H9 (cell line): ENCODE data around the gene INSC. TPM values are rescaled to one million over a fixed set of nuclear protein-coding genes. Genes with fewer than 3 reads are reported as not detected.

ENCODE experiments used
- DNase-seq: peaks from one replicate; pipeline ENCODE4 v3.0.0-alpha.2; 2017
- H2AFZ ChIP-seq: one replicate; pipeline ENCODE4 v1.6.1; 2013; ENCODE audit warnings: mild to moderate bottlenecking, low read length, control low read depth, moderate library complexity
- H2AK5ac ChIP-seq: 2 replicates; pipeline ENCODE4 v1.6.1; 2013; ENCODE audit warnings: low read length, control low read depth, mixed read lengths; ENCODE audit not compliant: insufficient read length
- H2BK120ac ChIP-seq: one replicate; pipeline ENCODE4 v1.6.1; 2013; ENCODE audit warnings: low read depth, mild to moderate bottlenecking, low read length, control low read depth, inconsistent platforms; ENCODE audit not compliant: poor library complexity, severe bottlenecking
- H2BK12ac ChIP-seq: 2 replicates; pipeline ENCODE4 v1.6.1; 2013; ENCODE audit warnings: low read length, control low read depth, mixed read lengths, low read depth; ENCODE audit not compliant: insufficient read length
- H2BK15ac ChIP-seq: 2 replicates; pipeline ENCODE4 v1.6.1; 2013; ENCODE audit warnings: low read depth, low read length, control low read depth
- H2BK20ac ChIP-seq: one replicate; pipeline ENCODE4 v1.6.1; 2013; ENCODE audit warnings: low read depth, mild to moderate bottlenecking, low read length, control low read depth, inconsistent platforms; ENCODE audit not compliant: poor library complexity, severe bottlenecking
- H2BK5ac ChIP-seq: 2 replicates; pipeline ENCODE4 v1.6.1; 2013; ENCODE audit warnings: low read length, control low read depth, mixed read lengths; ENCODE audit not compliant: insufficient read length
- H3K14ac ChIP-seq: 2 replicates; pipeline ENCODE4 v1.6.1; 2013; ENCODE audit warnings: low read length, control low read depth; ENCODE audit not compliant: insufficient read depth
- H3K18ac ChIP-seq: 2 replicates; pipeline ENCODE4 v1.6.1; 2013; ENCODE audit warnings: low read depth, mild to moderate bottlenecking, mixed read lengths, low read length, control low read depth; ENCODE audit not compliant: insufficient read length
- H3K23ac ChIP-seq: 2 replicates; pipeline ENCODE4 v1.6.1; 2013; ENCODE audit warnings: low read length, control low read depth, mixed read lengths, low read depth; ENCODE audit not compliant: insufficient read length
- H3K23me2 ChIP-seq: 2 replicates; pipeline ENCODE4 v1.6.1; 2013; ENCODE audit warnings: low read depth, mild to moderate bottlenecking, mixed read lengths, low read length, control low read depth; ENCODE audit not compliant: insufficient read length, poor library complexity, severe bottlenecking
- H3K27ac ChIP-seq: 2 replicates; pipeline ENCODE4 v1.5.1; 2013; ENCODE audit warnings: low read length, control low read depth, mixed read lengths, low read depth; ENCODE audit not compliant: insufficient read length
- H3K27me3 ChIP-seq: 2 replicates; pipeline ENCODE4 v1.6.1; 2013; ENCODE audit warnings: low read length, control low read depth, inconsistent platforms; ENCODE audit not compliant: insufficient read depth
- H3K4ac ChIP-seq: 2 replicates; pipeline ENCODE4 v1.6.1; 2013; ENCODE audit warnings: low read depth, mild to moderate bottlenecking, control low read depth, inconsistent platforms, low read length, moderate library complexity
- H3K4me1 ChIP-seq: 2 replicates; pipeline ENCODE4 v1.6.1; 2013; ENCODE audit warnings: low read length, control low read depth, inconsistent platforms; ENCODE audit not compliant: insufficient read depth
- H3K4me2 ChIP-seq: 2 replicates; pipeline ENCODE4 v1.6.1; 2013; ENCODE audit warnings: low read length, control low read depth, mixed read lengths; ENCODE audit not compliant: insufficient read length, insufficient read depth
- H3K56ac ChIP-seq: 2 replicates; pipeline ENCODE4 v1.6.1; 2013; ENCODE audit warnings: low read depth, mild to moderate bottlenecking, mixed read lengths, low read length, control low read depth; ENCODE audit not compliant: insufficient read length
- H3K79me1 ChIP-seq: 2 replicates; pipeline ENCODE4 v1.6.1; 2013; ENCODE audit warnings: low read depth, mild to moderate bottlenecking, moderate library complexity, low read length, control low read depth, inconsistent platforms; ENCODE audit not compliant: insufficient read depth, poor library complexity, severe bottlenecking
- H3K79me2 ChIP-seq: 2 replicates; pipeline ENCODE4 v1.6.1; 2013; ENCODE audit warnings: low read length, control low read depth, inconsistent platforms; ENCODE audit not compliant: insufficient read depth
- H3K9ac ChIP-seq: 2 replicates; pipeline ENCODE4 v1.6.1; 2013; ENCODE audit warnings: low read length, control low read depth, mixed read lengths; ENCODE audit not compliant: insufficient read length; ENCODE audit errors: extremely low read depth
- H3K9me3 ChIP-seq: one replicate; pipeline ENCODE4 v1.6.1; 2013; ENCODE audit warnings: low read depth, low read length, inconsistent platforms; ENCODE audit not compliant: control insufficient read depth
- H3T11ph ChIP-seq: one replicate; pipeline ENCODE4 v1.6.1; 2013; ENCODE audit warnings: mild to moderate bottlenecking, low read length, control low read depth, inconsistent platforms
- H4K20me1 ChIP-seq: one replicate; pipeline ENCODE4 v1.6.1; 2013; ENCODE audit not compliant: control insufficient read depth, insufficient read length, insufficient read depth
- H4K5ac ChIP-seq: 2 replicates; pipeline ENCODE4 v1.6.1; 2013; ENCODE audit warnings: low read depth, mild to moderate bottlenecking, mixed read lengths, low read length, control low read depth; ENCODE audit not compliant: insufficient read length
- H4K8ac ChIP-seq: replicated peaks from 2 replicates; pipeline ENCODE4 v1.6.1; 2013; ENCODE audit warnings: low read length, control low read depth, mixed read lengths, low read depth; ENCODE audit not compliant: insufficient read length
- H4K91ac ChIP-seq: 2 replicates; pipeline ENCODE4 v1.6.1; 2013; ENCODE audit warnings: low read depth, mild to moderate bottlenecking, moderate library complexity, mixed read lengths, low read length, control low read depth; ENCODE audit not compliant: insufficient read length
- H3K27ac Mint-ChIP-seq, 3 experiments: 2 replicates in 2 of 3; 3 replicates in 1 of 3; pipeline ENCODE4 v1.8.0; 2020 to 2021; ENCODE audit warnings: mixed read lengths in 3 of 3, mild to moderate bottlenecking in 1 of 3, moderate library complexity in 1 of 3
- H3K27me3 Mint-ChIP-seq: 2 replicates; pipeline ENCODE4 v1.8.0; 2021; ENCODE audit warnings: low read depth, mild to moderate bottlenecking, moderate library complexity, mixed read lengths
- H3K36me3 Mint-ChIP-seq, 3 experiments: 2 replicates in 2 of 3; 3 replicates in 1 of 3; pipeline ENCODE4 v1.8.0; 2020 to 2021; ENCODE audit warnings: low read depth in 3 of 3, mixed read lengths in 3 of 3; ENCODE audit not compliant: insufficient read depth in 1 of 3
- H3K4me1 Mint-ChIP-seq, 2 experiments: 2 replicates each; pipeline ENCODE4 v1.8.0; 2020; ENCODE audit warnings: mixed read lengths in 2 of 2
- H3K4me3 Mint-ChIP-seq, 2 experiments: 2 replicates in 1 of 2; 3 replicates in 1 of 2; pipeline ENCODE4 v1.8.0; 2020 to 2021; ENCODE audit warnings: mild to moderate bottlenecking in 2 of 2, mixed read lengths in 2 of 2, moderate library complexity in 1 of 2
- H3K9me3 Mint-ChIP-seq, 2 experiments: 2 replicates in 1 of 2; 3 replicates in 1 of 2; pipeline ENCODE4 v1.8.0; 2020; ENCODE audit warnings: mild to moderate bottlenecking in 2 of 2, mixed read lengths in 2 of 2, moderate library complexity in 1 of 2
- CTCF ChIP-seq: fragments of 200-600 bp; sonication (generic); conservative IDR thresholded peaks from 3 replicates; pipeline ENCODE4 v1.8.0; 2021; ENCODE audit warnings: antibody characterized with exemption, mild to moderate bottlenecking
- WGBS: extraction: QIAGEN DNeasy Blood & Tissue Kit; methylation state at CpG from one replicate; pipeline ENCODE4 v1.1.7; 2013; ENCODE audit warnings: missing lambda C conversion rate, low lambda C conversion rate, mixed read lengths; ENCODE audit not compliant: insufficient read length; ENCODE audit errors: extremely low coverage; 5-methylcytosine and 5-hydroxymethylcytosine counted together
- total RNA-seq: library from RNA; stranded (reverse); gene quantifications from 2 replicates; pipeline ENCODE4 v1.2.1, GENCODE V29; 2021

The INSC gene
- total RNA-seq, 1 experiment from 2014 or later: not detected

- Histone ChIP-seq H4K91ac (no peak overlapping the region), H3K4me1 (no peaks in the 10 kb centered on the region), H2BK5ac (no peak overlapping the region), H3K79me1 (no peaks in the 10 kb centered on the region), H3K23ac (no peak overlapping the region), H3K56ac (no peak overlapping the region), H3K27ac (no peak overlapping the region), H4K20me1 (no peaks in the 10 kb centered on the region), H2BK15ac (no peak overlapping the region), H3K4me2 (no peak overlapping the region), H3K27me3 (no peaks in the 10 kb centered on the region), H2BK120ac (no peak overlapping the region), H3K4ac (no peak overlapping the region), H3K14ac (no peak overlapping the region), H2AK5ac (no peak overlapping the region), H3K18ac (no peak overlapping the region), H4K5ac (no peak overlapping the region), H3T11ph (no peak overlapping the region), H2AFZ (no peak overlapping the region), H3K9me3 (no peaks in the 10 kb centered on the region), H3K23me2 (no peaks in the 10 kb centered on the region), H2BK20ac (no peak overlapping the region), H3K79me2 (no peaks in the 10 kb centered on the region; the same call in 1 of the 2 replicates), H4K8ac (no peak overlapping the region), H3K9ac (no peak overlapping the region), H2BK12ac (no peak overlapping the region)
- no peak for DNase-seq
- Mint-ChIP-seq H3K27me3 (peaks cover 2% of the 10 kb centered on the region; the same call in 1 of the 2 replicates), H3K4me1 (peaks cover 0 to 8% of the 10 kb centered on the region in 2 experiments; a peak in 2 of 4 replicates), H3K36me3 (no peaks in the 10 kb centered on the region; a peak in 1 of 7 replicates), H3K4me3 (no peak overlapping the region), H3K9me3 (no peaks in the 10 kb centered on the region), H3K27ac (no peak overlapping the region)
- no CpG with 5 or more reads among the region's 1 CpG for WGBS
- no peak for TF ChIP-seq CTCF
Measured at GRCh38 chr11:15227011-15227410, 112.3 kb downstream of the INSC start.
